NCI-H82 treated with DMSO at 0.1 percent for 48 hours (cell line): ENCODE data around the gene RANBP17.

Experiments
- DNase-seq: peaks from one replicate; lab custom pipeline; 2025; ENCODE audit not compliant: unreplicated experiment; lab: John Stamatoyannopoulos, UW

The RANBP17 gene

GRCh38 chr5:171312129-171312974, 450.5 kb downstream of the RANBP17 start:
- no peak for DNase-seq

GRCh38 chr5:171313481-171314206, 451.8 kb downstream of the RANBP17 start:
- DNase-seq, result no peak

GRCh38 chr5:171314728-171315385, 453.0 kb downstream of the RANBP17 start:
- no peak for DNase-seq

- no peak for DNase-seq
These were observed 453.6 kb downstream of the RANBP17 start for GRCh38 chr5:171315386-171315891.

- DNase-seq, result no peak
These were observed 454.1 kb downstream of the RANBP17 start for GRCh38 chr5:171315925-171316257.

GRCh38 chr5:171316258-171317121, 454.7 kb downstream of the RANBP17 start:
- no peak for DNase-seq

GRCh38 chr5:171317230-171317629, 455.4 kb downstream of the RANBP17 start:
- no peak for DNase-seq

GRCh38 chr5:171318026-171318425, 456.2 kb downstream of the RANBP17 start:
- no peak for DNase-seq

GRCh38 chr5:171321447-171321846, 459.6 kb downstream of the RANBP17 start:
- no peak for DNase-seq

GRCh38 chr5:171322527-171322926, 460.7 kb downstream of the RANBP17 start:
- no peak for DNase-seq

- no peak for DNase-seq
These were observed 461.2 kb downstream of the RANBP17 start for GRCh38 chr5:171323007-171323406.

- DNase-seq, result no peak
These were observed 462.2 kb downstream of the RANBP17 start for GRCh38 chr5:171323806-171324632.

- no peak for DNase-seq
These were observed 468.2 kb downstream of the RANBP17 start for GRCh38 chr5:171330021-171330420.

- no peak for DNase-seq
These were observed 473.8 kb downstream of the RANBP17 start for GRCh38 chr5:171335616-171336015.

- DNase-seq, result no peak
These were observed 474.8 kb downstream of the RANBP17 start for GRCh38 chr5:171336521-171337209.

- DNase-seq, result no peak
These were observed 475.4 kb downstream of the RANBP17 start for GRCh38 chr5:171337210-171337569.

- no peak for DNase-seq
These were observed 478.2 kb downstream of the RANBP17 start for GRCh38 chr5:171340042-171340441.

GRCh38 chr5:171340491-171340890, 478.7 kb downstream of the RANBP17 start:
- no peak for DNase-seq

- peak; percentile 38 for DNase-seq
These were observed 480.7 kb downstream of the RANBP17 start for GRCh38 chr5:171342362-171343111.
